Tibial nerve (tissue), 4 donors: Measurements from ENCODE around the gene FER.

Experiments
- EP300 ChIP-seq, 2 donors: sonication (generic); formaldehyde crosslinking; IDR thresholded peaks; one replicate each; pipeline ENCODE4 v1.6.1; 2017; ENCODE audit warnings: antibody characterized with exemption in 2 of 2, mild to moderate bottlenecking in 1 of 2
- POLR2A ChIP-seq, 2 donors: fragments of 450-650 bp; IDR thresholded peaks; one replicate each; pipeline ENCODE4 v1.6.1; 2017; ENCODE audit warnings: antibody characterized with exemption in 2 of 2, mild to moderate bottlenecking in 2 of 2, moderate library complexity in 2 of 2
- TF ChIP-seq, protein P1 (sequence below), 5 experiments: fragments of 200-600 bp in 3 of 5; fragments of 450-650 bp in 2 of 5; sonication (generic) in 3 of 5; IDR thresholded peaks; one replicate each; pipeline ENCODE4 v1.5.1; 2016 to 2019; ENCODE audit warnings: antibody characterized with exemption in 5 of 5, mild to moderate bottlenecking in 3 of 5, moderate library complexity in 2 of 5

- TF ChIP-seq POLR2A (IDR thresholded peaks at IDR 0.05): no peak
- TF ChIP-seq, protein P1, sequence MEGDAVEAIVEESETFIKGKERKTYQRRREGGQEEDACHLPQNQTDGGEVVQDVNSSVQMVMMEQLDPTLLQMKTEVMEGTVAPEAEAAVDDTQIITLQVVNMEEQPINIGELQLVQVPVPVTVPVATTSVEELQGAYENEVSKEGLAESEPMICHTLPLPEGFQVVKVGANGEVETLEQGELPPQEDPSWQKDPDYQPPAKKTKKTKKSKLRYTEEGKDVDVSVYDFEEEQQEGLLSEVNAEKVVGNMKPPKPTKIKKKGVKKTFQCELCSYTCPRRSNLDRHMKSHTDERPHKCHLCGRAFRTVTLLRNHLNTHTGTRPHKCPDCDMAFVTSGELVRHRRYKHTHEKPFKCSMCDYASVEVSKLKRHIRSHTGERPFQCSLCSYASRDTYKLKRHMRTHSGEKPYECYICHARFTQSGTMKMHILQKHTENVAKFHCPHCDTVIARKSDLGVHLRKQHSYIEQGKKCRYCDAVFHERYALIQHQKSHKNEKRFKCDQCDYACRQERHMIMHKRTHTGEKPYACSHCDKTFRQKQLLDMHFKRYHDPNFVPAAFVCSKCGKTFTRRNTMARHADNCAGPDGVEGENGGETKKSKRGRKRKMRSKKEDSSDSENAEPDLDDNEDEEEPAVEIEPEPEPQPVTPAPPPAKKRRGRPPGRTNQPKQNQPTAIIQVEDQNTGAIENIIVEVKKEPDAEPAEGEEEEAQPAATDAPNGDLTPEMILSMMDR (IDR thresholded peaks at IDR 0.05): no peak
- TF ChIP-seq EP300 (IDR thresholded peaks at IDR 0.05): no peak
Measured at GRCh38 chr5:109143031-109143430, 395.3 kb downstream of the FER start.
